ENCODE data around the gene KCNMB2.
"Not testable (repeated sequence)": the region's sequence is repeated elsewhere in the genome, so short reads cannot be mapped to it uniquely, and the experiment has no call there.

The KCNMB2 gene

GRCh38 chr3:178707311-178708031, 171.2 kb downstream of the KCNMB2 start:
- no peak for DNase-seq

GRCh38 chr3:178709051-178709450, 172.8 kb downstream of the KCNMB2 start:
- no peak for DNase-seq

- DNase-seq: no peak
These were observed 175.5 kb downstream of the KCNMB2 start for GRCh38 chr3:178711753-178712152.

- no peak for DNase-seq
These were observed 176.0 kb downstream of the KCNMB2 start for GRCh38 chr3:178712247-178712646.

- DNase-seq: no peak
These were observed 178.9 kb downstream of the KCNMB2 start for GRCh38 chr3:178714925-178715832.

- DNase-seq: no peak
These were observed 182.9 kb downstream of the KCNMB2 start for GRCh38 chr3:178718995-178719635.

- no peak for DNase-seq
These were observed 196.6 kb downstream of the KCNMB2 start for GRCh38 chr3:178732824-178733223.

GRCh38 chr3:178735032-178735674, 198.9 kb downstream of the KCNMB2 start:
- DNase-seq: no peak

GRCh38 chr3:178736300-178736699, 200.1 kb downstream of the KCNMB2 start:
- DNase-seq: no peak

- DNase-seq: no peak
These were observed 203.5 kb downstream of the KCNMB2 start for GRCh38 chr3:178739720-178740119.

- no peak for DNase-seq
These were observed 204.8 kb downstream of the KCNMB2 start for GRCh38 chr3:178741020-178741419.

- no peak for DNase-seq
These were observed 207.1 kb downstream of the KCNMB2 start for GRCh38 chr3:178743297-178743696.

GRCh38 chr3:178745861-178746655, 209.8 kb downstream of the KCNMB2 start:
- DNase-seq: not testable (repeated sequence)

- no peak for DNase-seq
These were observed 212.6 kb downstream of the KCNMB2 start for GRCh38 chr3:178748874-178749273.

- no peak for DNase-seq
These were observed 213.2 kb downstream of the KCNMB2 start for GRCh38 chr3:178749471-178749870.

GRCh38 chr3:178750639-178751300, 214.5 kb downstream of the KCNMB2 start:
- no peak for DNase-seq

- no peak for DNase-seq
These were observed 216.6 kb downstream of the KCNMB2 start for GRCh38 chr3:178752843-178753242.

GRCh38 chr3:178754852-178755510, 218.7 kb downstream of the KCNMB2 start:
- DNase-seq: no peak

- no peak for DNase-seq
These were observed 224.8 kb downstream of the KCNMB2 start for GRCh38 chr3:178761024-178761423.

GRCh38 chr3:178761461-178761860, 225.2 kb downstream of the KCNMB2 start:
- no peak for DNase-seq

GRCh38 chr3:178762385-178762784, 226.1 kb downstream of the KCNMB2 start:
- DNase-seq: no peak
